ENCODE results near the gene SLC18A2. TPM values are rescaled to one million over a fixed set of nuclear protein-coding genes. Genes with fewer than 3 reads are reported as not detected.
"Not testable (repeated sequence)": the region's sequence is repeated elsewhere in the genome, so short reads cannot be mapped to it uniquely, and the experiment has no call there.

The SLC18A2 gene
- total RNA-seq, 1 experiment from 2014 or later: not detected

DNA sequence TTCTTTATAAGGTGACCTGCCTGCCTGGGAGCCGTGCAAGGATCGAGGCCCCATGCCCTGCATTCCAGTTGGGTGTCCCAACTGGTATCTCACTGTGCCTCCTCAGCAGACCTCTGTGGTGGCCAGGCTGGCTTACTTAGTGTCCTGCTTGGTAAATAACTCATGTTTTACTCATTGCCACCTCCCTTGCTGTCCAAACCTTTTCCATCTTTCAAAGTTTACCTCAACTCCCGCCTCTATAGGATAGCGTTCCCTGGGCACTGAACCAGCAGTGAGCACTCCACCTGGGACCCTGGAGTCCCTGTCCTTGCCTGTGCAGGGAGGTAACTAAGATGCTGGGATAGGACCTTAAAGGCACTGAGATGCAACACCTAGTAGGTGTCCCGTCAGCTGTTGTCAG is 33.6 kb downstream of the SLC18A2 start:
- Mint-ChIP-seq H3K4me3 (ENCODE audit: unreplicated experiment) (no peak overlapping the region), H3K36me3 (ENCODE audit: insufficient read depth, unreplicated experiment) (peaks cover 5% of the 10 kb centered on the region), H3K27me3 (ENCODE audit: insufficient read depth, unreplicated experiment) (no peaks in the 10 kb centered on the region), H3K4me1 (ENCODE audit: insufficient read depth, unreplicated experiment) (peaks cover 11% of the 10 kb centered on the region), H3K9me3 (ENCODE audit: unreplicated experiment) (no peaks in the 10 kb centered on the region), H3K27ac (ENCODE audit: low read depth, unreplicated experiment) (no peak overlapping the region)
- TF ChIP-seq, protein P1, sequence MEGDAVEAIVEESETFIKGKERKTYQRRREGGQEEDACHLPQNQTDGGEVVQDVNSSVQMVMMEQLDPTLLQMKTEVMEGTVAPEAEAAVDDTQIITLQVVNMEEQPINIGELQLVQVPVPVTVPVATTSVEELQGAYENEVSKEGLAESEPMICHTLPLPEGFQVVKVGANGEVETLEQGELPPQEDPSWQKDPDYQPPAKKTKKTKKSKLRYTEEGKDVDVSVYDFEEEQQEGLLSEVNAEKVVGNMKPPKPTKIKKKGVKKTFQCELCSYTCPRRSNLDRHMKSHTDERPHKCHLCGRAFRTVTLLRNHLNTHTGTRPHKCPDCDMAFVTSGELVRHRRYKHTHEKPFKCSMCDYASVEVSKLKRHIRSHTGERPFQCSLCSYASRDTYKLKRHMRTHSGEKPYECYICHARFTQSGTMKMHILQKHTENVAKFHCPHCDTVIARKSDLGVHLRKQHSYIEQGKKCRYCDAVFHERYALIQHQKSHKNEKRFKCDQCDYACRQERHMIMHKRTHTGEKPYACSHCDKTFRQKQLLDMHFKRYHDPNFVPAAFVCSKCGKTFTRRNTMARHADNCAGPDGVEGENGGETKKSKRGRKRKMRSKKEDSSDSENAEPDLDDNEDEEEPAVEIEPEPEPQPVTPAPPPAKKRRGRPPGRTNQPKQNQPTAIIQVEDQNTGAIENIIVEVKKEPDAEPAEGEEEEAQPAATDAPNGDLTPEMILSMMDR (IDR thresholded peaks at IDR 0.05; ENCODE audit: unreplicated experiment): no peak
- ChIA-PET POLR2A (no interaction called here), CTCF (interaction anchor here (0.6 to 2.3 kb wide), 4 partner anchors 43 to 1091 kb away, joined by 3 to 5 read pairs (median 4); no protein-coding TSS in a partner anchor)
- DNase-seq (ENCODE audit: unreplicated experiment): no peak
- BruUV-seq (replicated peaks): no TSS peak
- intact Hi-C loops (cut with micrococcal nuclease): no loop called here

DNA sequence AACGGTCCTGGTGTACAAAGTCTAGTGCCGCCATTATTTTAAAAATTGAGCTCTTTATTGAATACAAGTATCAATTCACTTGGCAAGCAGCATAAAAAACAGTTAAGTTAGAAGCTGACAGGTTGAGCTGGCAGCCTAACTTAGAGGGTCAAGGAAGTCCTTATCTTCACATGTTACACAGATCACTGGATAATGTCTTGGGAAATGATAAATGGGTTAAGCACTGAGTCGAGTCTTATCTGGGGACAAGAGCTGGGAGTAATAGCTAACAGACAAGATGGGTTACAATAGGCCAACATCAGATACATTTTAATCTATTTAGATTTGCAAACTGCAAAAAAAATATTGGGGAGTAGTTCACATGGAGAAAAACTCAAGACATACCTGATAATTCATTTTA is 34.2 kb downstream of the SLC18A2 start:
- Mint-ChIP-seq H3K4me1 (ENCODE audit: insufficient read depth, unreplicated experiment) (peaks cover 11% of the 10 kb centered on the region), H3K4me3 (ENCODE audit: unreplicated experiment) (no peak overlapping the region), H3K9me3 (ENCODE audit: unreplicated experiment) (no peaks in the 10 kb centered on the region), H3K36me3 (ENCODE audit: insufficient read depth, unreplicated experiment) (peaks cover 5% of the 10 kb centered on the region), H3K27ac (ENCODE audit: low read depth, unreplicated experiment) (no peak overlapping the region), H3K27me3 (ENCODE audit: insufficient read depth, unreplicated experiment) (no peaks in the 10 kb centered on the region)
- BruUV-seq (replicated peaks): no TSS peak
- ChIA-PET CTCF (interaction anchor here (0.6 to 2.3 kb wide), 5 partner anchors 43 to 1311 kb away, joined by 3 to 5 read pairs (median 4); no protein-coding TSS in a partner anchor), POLR2A (no interaction called here)
- intact Hi-C loops (cut with micrococcal nuclease): no loop called here
- TF ChIP-seq, protein P1 (IDR thresholded peaks at IDR 0.05; ENCODE audit: unreplicated experiment): no peak
- DNase-seq (ENCODE audit: unreplicated experiment): no peak

DNA sequence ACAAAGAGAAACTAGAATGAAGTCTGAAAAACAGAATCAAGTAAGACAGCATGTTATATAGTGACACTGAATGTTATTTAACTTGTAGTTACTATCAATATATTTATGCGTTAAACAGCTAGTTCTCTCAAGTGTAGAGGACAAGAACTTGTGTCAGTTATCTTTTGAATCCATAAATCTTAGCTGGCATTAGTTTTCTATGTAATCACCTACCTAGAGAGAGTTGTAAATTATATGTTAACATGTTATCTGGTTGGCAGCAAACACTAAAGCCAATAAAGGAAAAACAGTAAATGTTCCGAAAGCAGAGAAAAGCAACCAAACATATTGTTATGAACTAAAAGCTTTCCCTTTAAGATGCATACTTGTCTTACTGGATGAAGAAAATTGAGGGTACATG is 36.8 kb downstream of the SLC18A2 start:
- no peaks in the 10 kb centered on the region for H3K9me3 Mint-ChIP-seq (ENCODE audit: unreplicated experiment)
- no peak for DNase-seq (ENCODE audit: unreplicated experiment)
- H3K4me1 Mint-ChIP-seq (ENCODE audit: insufficient read depth, unreplicated experiment): no peaks in the 10 kb centered on the region
- H3K27ac Mint-ChIP-seq (ENCODE audit: low read depth, unreplicated experiment): no peak overlapping the region
- TF ChIP-seq, protein P1 (IDR thresholded peaks at IDR 0.05; ENCODE audit: unreplicated experiment): no peak
- CTCF ChIA-PET: interaction anchor here (0.5 to 1.3 kb wide), 3 partner anchors 41 to 595 kb away, joined by 3 to 5 read pairs (median 3); no protein-coding TSS in a partner anchor
- no TSS peak for BruUV-seq (replicated peaks)
- H3K36me3 Mint-ChIP-seq (ENCODE audit: insufficient read depth, unreplicated experiment): peaks cover 16% of the 10 kb centered on the region
- H3K4me3 Mint-ChIP-seq (ENCODE audit: unreplicated experiment): no peak overlapping the region
- intact Hi-C loops (cut with micrococcal nuclease): no loop called here
- POLR2A ChIA-PET: interaction anchor here (0.6 to 1.3 kb wide), 3 partner anchors 9 to 45 kb away, joined by 3 to 5 read pairs (median 3); no protein-coding TSS in a partner anchor
- H3K27me3 Mint-ChIP-seq (ENCODE audit: insufficient read depth, unreplicated experiment): no peaks in the 10 kb centered on the region

DNA sequence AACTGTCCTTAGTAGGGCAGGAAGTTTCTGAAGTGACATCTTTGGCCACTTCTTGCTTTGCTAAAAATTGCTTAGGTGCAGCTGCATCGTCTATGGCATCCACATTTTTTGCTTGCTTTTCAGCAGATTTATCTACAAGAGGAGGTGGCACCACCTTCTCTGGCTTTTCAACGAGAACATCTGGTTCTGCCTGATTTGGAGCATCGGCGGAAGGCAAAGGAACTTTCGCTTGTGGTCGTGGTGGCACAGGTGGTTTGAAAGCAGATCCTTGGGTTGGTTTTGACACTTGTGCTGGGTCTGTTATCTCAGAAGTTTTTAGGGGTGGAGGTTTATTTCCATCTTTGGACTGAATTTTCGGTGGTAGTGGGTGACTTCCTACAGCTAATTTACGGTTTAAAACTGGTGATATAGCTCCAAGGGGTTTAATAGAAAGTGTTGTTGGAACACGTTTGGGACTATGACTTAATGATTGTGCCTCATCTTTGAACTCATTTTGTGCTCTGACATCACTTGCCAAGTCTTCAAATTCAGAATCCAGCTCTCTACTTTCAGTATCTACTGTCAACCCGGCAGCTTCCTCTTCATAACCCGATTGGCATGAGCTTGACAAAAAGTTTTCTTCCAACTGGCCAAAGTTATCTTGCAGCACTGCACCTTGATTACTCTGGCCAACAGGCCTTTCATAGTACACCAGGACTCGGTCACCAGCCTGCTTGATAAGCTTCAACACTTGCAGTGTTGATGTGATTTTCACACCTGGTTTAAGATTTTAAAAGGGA is 44.0 kb downstream of the SLC18A2 start:
- TF ChIP-seq, protein P1 (IDR thresholded peaks at IDR 0.05; ENCODE audit: unreplicated experiment): no peak
- no peaks in the 10 kb centered on the region for H3K27me3 Mint-ChIP-seq (ENCODE audit: insufficient read depth, unreplicated experiment)
- no peak for DNase-seq (ENCODE audit: unreplicated experiment)
- no peak overlapping the region for H3K4me3 Mint-ChIP-seq (ENCODE audit: unreplicated experiment)
- no TSS peak for BruUV-seq (replicated peaks)
- H3K36me3 Mint-ChIP-seq (ENCODE audit: insufficient read depth, unreplicated experiment): peaks cover 18% of the 10 kb centered on the region
- H3K27ac Mint-ChIP-seq (ENCODE audit: low read depth, unreplicated experiment): no peak overlapping the region
- intact Hi-C loops (cut with micrococcal nuclease): no loop called here
- ChIA-PET POLR2A (interaction anchor here (0.9 kb wide), 1 partner anchor 85 kb away, joined by 4 read pairs; no protein-coding TSS in a partner anchor), CTCF (interaction anchor here (1.7 to 3.8 kb wide), 2 partner anchors 35 to 67 kb away, joined by 10 to 26 read pairs; no protein-coding TSS in a partner anchor)
- no peaks in the 10 kb centered on the region for H3K9me3 Mint-ChIP-seq (ENCODE audit: unreplicated experiment)
- H3K4me1 Mint-ChIP-seq (ENCODE audit: insufficient read depth, unreplicated experiment): no peaks in the 10 kb centered on the region

DNA sequence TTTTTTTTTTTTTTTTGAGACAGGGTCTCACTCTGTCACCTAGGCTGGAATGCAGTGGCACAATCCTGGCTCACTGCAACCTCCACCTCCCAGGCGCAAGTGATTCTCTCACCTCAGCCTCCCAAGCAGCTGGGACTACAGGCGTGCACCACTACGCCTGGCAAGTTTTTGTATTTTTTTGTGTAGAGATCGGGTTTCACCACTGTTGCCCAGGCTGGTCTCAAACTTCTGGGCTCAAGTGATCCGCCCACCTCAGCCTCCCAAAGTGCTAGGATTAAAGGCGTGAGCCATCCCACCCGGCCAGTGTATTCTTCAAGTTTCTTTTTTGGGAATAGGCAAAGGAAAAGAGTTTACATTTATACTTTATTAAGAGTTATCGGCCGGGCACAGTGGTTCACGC is 50.0 kb downstream of the SLC18A2 start:
- POLR2A ChIA-PET; H3K9me3 Mint-ChIP-seq (ENCODE audit: unreplicated experiment); intact Hi-C loops (cut with micrococcal nuclease); H3K27me3 Mint-ChIP-seq (ENCODE audit: insufficient read depth, unreplicated experiment); H3K4me1 Mint-ChIP-seq (ENCODE audit: insufficient read depth, unreplicated experiment); H3K36me3 Mint-ChIP-seq (ENCODE audit: insufficient read depth, unreplicated experiment); H3K27ac Mint-ChIP-seq (ENCODE audit: low read depth, unreplicated experiment); H3K4me3 Mint-ChIP-seq (ENCODE audit: unreplicated experiment); BruUV-seq (replicated peaks); DNase-seq (ENCODE audit: unreplicated experiment): not testable (repeated sequence)
- CTCF ChIA-PET: interaction anchor here (0.6 kb wide), 1 partner anchor 10 kb away, joined by 3 read pairs; no protein-coding TSS in a partner anchor

Measured in MCF 10A (cell line).